HG03066 (cell line): ENCODE results near the gene DPP6.
"Not testable (repeated sequence)": the region's sequence is repeated elsewhere in the genome, so short reads cannot be mapped to it uniquely, and the experiment has no call there.

Experiments used
- ATAC-seq: cut with Tn5 transposase; IDR thresholded peaks from one replicate; pipeline ENCODE4 v1.9.1; 2021; ENCODE audit warnings: low read depth; ENCODE audit not compliant: unreplicated experiment

Gene DPP6

DNA sequence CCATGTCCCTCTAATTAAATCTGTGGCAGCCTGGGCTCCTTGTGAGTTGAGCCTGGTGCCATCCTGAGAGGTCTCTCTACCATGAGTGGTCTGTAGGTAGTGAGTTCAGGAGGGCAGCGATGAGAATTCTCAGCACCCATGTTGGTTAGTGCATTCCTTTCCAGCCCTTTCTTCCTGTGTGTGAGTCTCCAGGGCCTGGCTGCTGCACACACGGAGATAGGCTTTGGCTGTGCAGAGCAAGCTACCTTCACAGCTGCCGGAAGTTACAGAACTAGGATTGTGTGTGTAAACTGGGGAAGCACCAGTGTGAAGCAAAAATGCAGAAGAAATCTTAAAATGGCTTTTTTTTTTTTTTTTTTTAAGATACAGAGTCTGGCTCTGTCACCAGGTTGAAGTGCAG lies 592.2 kb downstream of the DPP6 start:
- ATAC-seq, result no peak

GRCh38 chr7:154646126-154647013 lies 594.2 kb downstream of the DPP6 start:
- no peak for ATAC-seq

DNA sequence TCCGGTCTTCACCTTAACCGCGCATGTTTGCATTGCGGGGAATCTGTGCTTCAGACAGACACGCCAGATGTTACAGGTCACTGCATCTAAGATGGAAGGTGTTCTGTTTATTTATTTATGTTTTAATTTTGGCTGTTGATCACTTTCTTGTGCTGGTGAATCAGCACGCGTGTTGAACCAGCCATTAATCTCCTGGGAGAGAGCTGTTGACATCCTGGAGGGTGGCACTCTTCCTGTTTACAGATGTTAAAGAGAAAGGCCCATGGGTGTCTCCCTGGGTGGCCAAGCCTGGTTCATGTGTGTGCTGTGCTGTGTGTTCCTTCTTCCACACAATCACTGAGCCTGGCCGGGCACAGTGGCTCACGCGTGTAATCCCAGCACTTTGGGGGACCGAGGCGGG lies 595.4 kb downstream of the DPP6 start:
- no peak for ATAC-seq

DNA sequence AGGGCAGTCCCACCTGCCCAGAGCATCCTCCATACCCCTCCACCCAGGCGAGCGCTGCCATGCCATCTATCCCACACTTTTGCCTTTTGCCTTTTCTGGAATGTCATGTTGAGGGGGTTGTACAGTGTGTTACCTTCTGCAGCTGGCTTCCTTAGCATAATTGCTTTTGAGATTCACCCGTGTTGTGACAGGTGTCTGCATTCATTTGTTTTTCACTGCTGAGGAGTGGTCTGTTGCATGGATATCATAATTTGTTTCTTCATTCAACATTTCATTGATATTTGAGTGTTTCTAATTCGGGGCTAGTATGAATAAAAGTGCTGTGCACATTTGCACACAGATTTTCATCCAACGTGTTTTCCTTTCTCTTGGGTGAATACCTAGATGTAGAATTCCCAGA lies 596.8 kb downstream of the DPP6 start:
- ATAC-seq, result no peak

DNA sequence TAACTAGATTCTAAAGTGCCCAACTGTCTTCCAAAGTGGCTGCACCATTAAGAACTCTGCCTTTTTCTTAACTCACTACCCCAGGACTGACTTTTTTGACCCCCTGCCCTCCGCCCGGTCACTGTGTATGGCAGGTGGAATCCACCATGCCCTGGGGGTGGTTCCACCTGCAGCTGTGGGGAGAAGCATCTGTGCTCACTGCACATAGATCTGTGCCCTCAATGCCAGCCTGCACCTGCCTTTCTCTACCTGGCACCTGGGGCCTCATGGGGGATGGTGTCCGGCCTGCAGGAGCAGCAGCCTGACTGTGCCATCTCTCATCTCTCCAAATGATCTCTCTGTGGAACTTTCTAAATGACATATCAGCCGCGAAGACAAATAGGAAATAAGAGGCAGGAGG lies 597.2 kb downstream of the DPP6 start:
- no peak for ATAC-seq

- no peak for ATAC-seq
These were observed 598.1 kb downstream of the DPP6 start for GRCh38 chr7:154650275-154650674.

DNA sequence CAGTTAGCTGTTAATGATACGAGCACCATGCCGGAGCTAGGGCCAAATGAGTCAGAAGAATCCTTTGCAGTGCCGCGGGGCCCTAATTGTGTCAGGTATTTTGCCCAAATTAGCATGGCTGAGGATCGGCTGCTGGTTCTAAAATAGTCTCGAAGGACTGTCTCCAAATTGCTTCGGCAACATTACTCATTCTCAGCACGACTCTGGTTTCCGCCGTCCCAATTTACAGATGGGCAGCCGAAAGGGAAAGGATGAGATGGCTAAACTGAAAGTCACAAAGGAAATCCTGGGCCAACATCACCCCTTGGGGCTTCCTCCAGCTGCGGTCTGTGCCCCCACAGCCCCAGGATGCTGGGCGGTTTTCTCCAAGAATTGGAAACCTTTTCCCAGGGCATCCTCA lies 599.3 kb downstream of the DPP6 start:
- ATAC-seq, result no peak

- no peak for ATAC-seq
These were observed 600.4 kb downstream of the DPP6 start for GRCh38 chr7:154652564-154652963.

GRCh38 chr7:154653281-154653680 lies 601.1 kb downstream of the DPP6 start:
- ATAC-seq, result no peak

GRCh38 chr7:154656618-154657017 lies 604.4 kb downstream of the DPP6 start:
- ATAC-seq, result no peak

GRCh38 chr7:154666768-154667167 lies 614.6 kb downstream of the DPP6 start:
- no peak for ATAC-seq

DNA sequence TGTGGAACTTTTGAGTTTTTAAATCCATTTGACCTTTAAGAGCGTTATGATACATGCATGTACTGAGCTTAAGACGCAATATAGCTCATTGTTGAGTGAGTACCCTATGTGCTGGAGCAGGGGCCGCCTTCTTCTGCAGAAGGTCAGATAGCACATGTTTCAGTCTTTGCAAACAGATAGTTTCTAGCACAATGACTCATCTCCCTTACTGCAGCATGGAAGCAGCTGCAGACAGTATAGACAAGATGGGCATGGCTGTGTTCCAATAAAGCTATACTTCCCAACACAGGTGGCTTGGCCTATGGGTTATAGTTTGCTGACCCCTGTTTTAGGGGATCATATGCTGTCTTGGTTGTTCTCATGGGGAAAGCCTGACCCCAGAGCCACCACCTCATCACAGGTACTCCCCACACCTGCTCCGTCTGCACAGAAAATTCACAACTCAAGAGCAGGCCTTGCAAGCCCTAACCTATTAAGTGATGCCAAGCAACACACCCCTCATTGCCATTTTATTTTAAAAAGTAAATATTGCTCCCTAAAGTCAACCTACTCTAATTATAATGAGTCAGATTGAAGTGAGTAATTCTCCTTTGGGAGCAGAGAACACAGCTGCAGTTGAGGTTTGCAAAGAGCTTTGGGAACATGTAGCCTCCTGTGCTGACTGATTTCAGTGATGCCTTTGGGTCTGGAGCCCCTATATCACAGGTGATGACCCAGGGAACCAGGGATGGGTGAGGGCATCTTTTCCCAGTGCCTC lies 620.6 kb downstream of the DPP6 start:
- ATAC-seq, result no peak

GRCh38 chr7:154674191-154674590 lies 622.0 kb downstream of the DPP6 start:
- no peak for ATAC-seq

- no peak for ATAC-seq
These were observed 623.4 kb downstream of the DPP6 start for GRCh38 chr7:154675560-154675959.

- ATAC-seq, result not testable (repeated sequence)
These were observed 623.8 kb downstream of the DPP6 start for GRCh38 chr7:154676033-154676421.

DNA sequence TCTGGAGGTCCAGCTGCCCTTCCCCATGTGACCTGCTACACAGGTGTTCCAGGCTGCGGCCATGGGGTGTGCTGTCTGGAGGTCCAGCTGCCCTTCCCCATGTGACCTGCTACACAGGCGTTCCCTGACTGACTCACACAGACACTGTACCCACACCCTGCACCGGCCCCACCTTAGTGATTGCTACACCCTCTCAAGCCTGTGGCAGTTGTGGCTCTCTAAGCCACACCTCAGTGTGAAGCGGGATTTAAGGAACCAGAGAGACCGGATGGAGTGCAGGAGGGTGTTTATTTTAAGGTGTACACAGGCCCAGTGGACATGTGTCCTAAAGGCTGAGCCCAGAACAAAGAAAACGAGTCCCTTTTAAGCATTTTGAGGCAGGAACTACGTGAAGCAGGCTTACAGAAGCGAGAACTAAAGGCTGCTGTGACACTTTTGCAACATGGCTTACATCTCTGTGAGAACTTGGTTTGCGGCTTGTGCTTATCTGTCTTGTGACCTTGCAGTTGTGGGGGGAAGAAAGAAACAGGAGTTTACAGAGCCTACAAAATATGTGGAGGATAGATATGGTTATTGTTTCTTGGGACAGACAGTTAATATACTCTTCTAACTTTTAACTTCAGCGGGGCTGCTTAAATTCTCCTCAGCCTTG lies 624.4 kb downstream of the DPP6 start:
- ATAC-seq, result no peak

- no peak for ATAC-seq
These were observed 625.3 kb downstream of the DPP6 start for GRCh38 chr7:154677454-154677853.

DNA sequence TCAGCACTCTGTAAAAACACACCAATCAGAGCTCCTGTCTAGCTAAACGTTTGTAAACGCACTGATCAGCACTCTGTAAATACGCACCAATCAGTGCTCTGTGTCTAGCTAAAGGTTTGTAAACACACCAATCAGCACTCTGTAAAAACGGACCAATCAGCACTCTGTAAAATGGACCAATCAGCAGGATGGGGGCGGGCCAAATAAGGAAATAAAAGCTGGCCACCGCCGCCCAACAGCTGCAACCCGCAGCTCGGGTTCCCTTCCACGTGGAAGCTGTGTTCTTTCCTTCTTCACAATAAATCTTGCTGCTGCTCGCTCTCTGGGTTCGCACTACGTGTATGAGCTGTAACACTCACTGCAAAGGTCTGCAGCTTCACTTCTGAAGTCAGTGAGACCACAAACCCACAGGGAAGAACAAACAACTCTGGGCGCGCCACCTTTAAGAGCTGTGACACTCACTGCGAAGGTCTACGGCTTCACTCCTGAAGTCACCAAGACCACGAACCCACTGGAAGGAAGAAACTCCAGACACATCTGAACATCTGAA lies 625.9 kb downstream of the DPP6 start:
- ATAC-seq, result not testable (repeated sequence)

GRCh38 chr7:154679379-154680053 lies 627.3 kb downstream of the DPP6 start:
- ATAC-seq, result no peak

GRCh38 chr7:154680894-154681659 lies 628.9 kb downstream of the DPP6 start:
- no peak for ATAC-seq
